K562 (cell line): ENCODE data around the gene ODAD3. TPM values are rescaled to one million over a fixed set of nuclear protein-coding genes. Genes with fewer than 3 reads are reported as not detected.

ENCODE experiments used
- ATAC-seq: fragments of 200-7000 bp; cut with Tn5 transposase; 3 replicates; pipeline ENCODE4 v1.9.1; 2020; ENCODE audit warnings: moderate library complexity
- BruUV-seq: library from RNA; stranded (reverse); fragments of 400-500 nt; replicated peaks from 2 replicates; lab custom pipeline; 2021; lab: Mats Ljungman, UMichigan
- CTCF ChIA-PET: fragments of 300-600 bp; formaldehyde crosslinking; extraction: SDS; loops from one replicate; lab custom pipeline; 2021; ENCODE audit warnings: low intra/inter-chr PET ratio; lab: Yijun Ruan, JAX
- POLR2A ChIA-PET: fragments of 300-600, 350-650 bp; sonication (Branson Sonifier 250); formaldehyde crosslinking; extraction: SDS; loops from one replicate; lab custom pipeline; 2021; ENCODE audit warnings: antibody characterized with exemption, inconsistent platforms; lab: Yijun Ruan, JAX
- DNase-seq, 4 experiments: peaks; one replicate each; pipeline versions ENCODE4 v3.0.0 to v3.0.0-alpha.2; 2011 to 2018; ENCODE audit warnings: low spot score in 3 of 4, mixed read lengths in 3 of 4; ENCODE audit errors: extremely low read depth in 1 of 4
- FAIRE-seq: peaks from 2 replicates; lab custom pipeline; 2011; peaks lifted over from hg19 to GRCh38; lab: Jason Lieb, UNC
- H2AFZ ChIP-seq: 2 replicates; pipeline ENCODE4 v1.6.0; 2011; ENCODE audit warnings: low read depth, low read length, control low read depth, inconsistent platforms
- H3K27ac ChIP-seq: fragments of 200-600 bp; 3 replicates; pipeline ENCODE4 v1.8.0; 2011; ENCODE audit warnings: low read depth, mild to moderate bottlenecking, control low read depth, inconsistent platforms, low read length, moderate library complexity, mixed read lengths; ENCODE audit errors: extremely low read depth
- H3K27me3 ChIP-seq, 2 experiments: fragments of 300-600 bp in 1 of 2; 2 replicates in 1 of 2; 3 replicates in 1 of 2; pipeline versions ENCODE4 v1.6.0 to v1.8.0; 2011; ENCODE audit warnings: inconsistent platforms in 2 of 2, low read length in 2 of 2, mild to moderate bottlenecking in 1 of 2, mixed read lengths in 1 of 2, moderate library complexity in 1 of 2; ENCODE audit not compliant: control insufficient read depth in 2 of 2, insufficient read depth in 2 of 2
- H3K36me3 ChIP-seq: fragments of 300-600 bp; 3 replicates; pipeline ENCODE4 v1.8.0; 2011; ENCODE audit warnings: mild to moderate bottlenecking, low read length, inconsistent platforms; ENCODE audit not compliant: control insufficient read depth, insufficient read depth
- H3K4me1 ChIP-seq, 2 experiments: fragments of 200-600 bp in 1 of 2; replicated peaks in 1 of 2; 2 replicates in 1 of 2; 3 replicates in 1 of 2; pipeline versions ENCODE4 v1.5.1 to v1.8.0; 2011; ENCODE audit warnings: inconsistent platforms in 2 of 2, low read length in 2 of 2, mild to moderate bottlenecking in 1 of 2, mixed read lengths in 1 of 2, moderate library complexity in 1 of 2; ENCODE audit not compliant: control insufficient read depth in 2 of 2, insufficient read depth in 2 of 2
- H3K4me2 ChIP-seq: 2 replicates; pipeline ENCODE4 v1.6.1; 2011; ENCODE audit warnings: low read length, control low read depth, inconsistent platforms, mixed read lengths; ENCODE audit not compliant: insufficient read depth
- H3K4me3 ChIP-seq: fragments of 200-600 bp; sonication (generic), shearing (Covaris generic); 2 replicates; pipeline ENCODE4 v1.5.1; 2016; ENCODE audit warnings: control low read depth, inconsistent platforms
- H3K79me2 ChIP-seq: fragments of 200-600 bp; 3 replicates; pipeline ENCODE4 v1.8.0; 2011; ENCODE audit warnings: low read length, inconsistent platforms; ENCODE audit not compliant: control insufficient read depth, insufficient read depth
- H3K9ac ChIP-seq, 2 experiments: 2 replicates each; pipeline versions ENCODE4 v1.6.0 to v1.6.1; 2011; ENCODE audit warnings: low read depth in 2 of 2, low read length in 2 of 2, control low read depth in 1 of 2, inconsistent platforms in 1 of 2, mild to moderate bottlenecking in 1 of 2, mixed read lengths in 1 of 2; ENCODE audit not compliant: insufficient read depth in 1 of 2
- H3K9me1 ChIP-seq: one replicate; pipeline ENCODE4 v1.6.0; 2011; ENCODE audit warnings: inconsistent platforms, mild to moderate bottlenecking, low read length, moderate library complexity; ENCODE audit not compliant: control insufficient read depth, insufficient read depth
- H3K9me3 ChIP-seq: replicated peaks from 2 replicates; pipeline ENCODE4 v1.5.1; 2011; ENCODE audit warnings: low read depth, low read length, inconsistent platforms; ENCODE audit not compliant: control insufficient read depth, insufficient read depth
- H4K20me1 ChIP-seq: replicated peaks from 2 replicates; pipeline ENCODE4 v1.6.1; 2011; ENCODE audit warnings: low read length, inconsistent platforms, mixed read lengths; ENCODE audit not compliant: control insufficient read depth, insufficient read depth
- ATF7 ChIP-seq: fragments of 450-650 bp; IDR thresholded peaks from 2 replicates; pipeline ENCODE4 v1.7.1; 2014; ENCODE audit warnings: mild to moderate bottlenecking, moderate library complexity
- NFYB ChIP-seq: IDR thresholded peaks from 2 replicates; pipeline ENCODE4 v1.6.1; 2011; ENCODE audit warnings: mild to moderate bottlenecking, moderate library complexity; ENCODE audit not compliant: insufficient read length; ENCODE audit errors: extremely low read depth
- USF1 ChIP-seq: sonication (generic); formaldehyde crosslinking; IDR thresholded peaks from 2 replicates; pipeline ENCODE4 v1.9.0; 2022; ENCODE audit warnings: mild to moderate bottlenecking, missing genetic modification reagents
- WGBS: fragments of 100-300 bp; shearing (Covaris generic); methylation state at CpG from one replicate; pipeline ENCODE4 v1.1.6; 2016; ENCODE audit warnings: low coverage, mixed read lengths; ENCODE audit not compliant: insufficient coverage; ENCODE audit errors: missing lambda C conversion rate; 5-methylcytosine and 5-hydroxymethylcytosine counted together
- in situ Hi-C: fragments of 300-500 bp; cut with MboI; formaldehyde crosslinking; loops from 4 replicates; pipeline ENCODE4 v1.15.0; 2018; ENCODE audit warnings: inconsistent platforms, mixed read lengths
- intact Hi-C: fragments of 100-400 bp; cut with micrococcal nuclease; formaldehyde crosslinking; loops from 2 replicates; pipeline ENCODE4 v1.14.2; 2022
- polyA plus RNA-seq, 8 experiments: library from polyadenylated mRNA; depleted of rRNA in 4 of 8; stranded (reverse) in 5 of 8; unstranded in 3 of 8; fragments of >200 nt; fragmentation: Nextera tagmentation in 2 of 8; fragmentation: Illumina TruSeq in 1 of 8; extraction: Ambion mirVana in 2 of 8; extraction: Trizol in 1 of 8; gene quantifications; 2 replicates each; pipeline versions ENCODE4 v1.2.1 to v1.2.3, GENCODE V29; 2011 to 2014; ENCODE audit warnings: inconsistent platforms in 1 of 8, missing spikeins in 1 of 8
- total RNA-seq, 7 experiments: library from RNA; depleted of rRNA in 6 of 7; stranded (reverse); fragments of >200 nt in 6 of 7; fragmentation: Illumina TruSeq in 2 of 7; extraction: Trizol in 2 of 7; gene quantifications; 2 replicates each; pipeline versions ENCODE4 v1.2.1 to v1.2.3, GENCODE V29; 2011 to 2021; ENCODE audit warnings: low replicate concordance in 1 of 7

The ODAD3 gene
- total and polyA plus RNA-seq, 9 of the 15 experiments (the other 6 are each of a cell fraction or from before 2014, with no cell fraction given): 0.07 to 0.72 (median 0.14) TPM; not detected in 2

- ChIA-PET CTCF (no interaction called here), POLR2A (interaction anchor here (0.7 kb wide), 1 partner anchor 9 kb away, joined by 3 read pairs; no protein-coding TSS in a partner anchor)
- H3K4me2 ChIP-seq: no peak overlapping the region
- H2AFZ ChIP-seq: no peak overlapping the region
- H3K36me3 ChIP-seq: no peaks in the 10 kb centered on the region
- H3K9me1 ChIP-seq: no peaks in the 10 kb centered on the region
- peaks cover 3% of the 10 kb centered on the region; the same call in 1 of the 2 replicates for H3K9me3 ChIP-seq
- H3K27me3 ChIP-seq: no peaks in the 10 kb centered on the region
- intact Hi-C loops (no loop called here), in situ Hi-C loops (no loop called here)
- TF ChIP-seq USF1 (CRISPR knock-in tag): peak; percentile 73
- TF ChIP-seq ATF7: no peak
- peak; percentile 64 for TF ChIP-seq NFYB
- FAIRE-seq (no peak), DNase-seq (peak in 1 of 4 experiments; percentile 11), ATAC-seq (no peak)
- no peak overlapping the region for H3K27ac ChIP-seq
- no peaks in the 10 kb centered on the region; a peak in 2 of 5 replicates for H3K4me1 ChIP-seq
- H3K79me2 ChIP-seq: no peaks in the 10 kb centered on the region
- H3K9ac ChIP-seq: no peak overlapping the region
- 37% methylated on average over 2 of the region's 2 CpGs for WGBS
- no peaks in the 10 kb centered on the region for H4K20me1 ChIP-seq
- BruUV-seq: no TSS peak
- H3K4me3 ChIP-seq: no peak overlapping the region
Measured at GRCh38 chr19:11390359-11390758, 44.6 kb downstream of the ODAD3 start.
